ENCODE data around the gene MACO1. TPM values are rescaled to one million over a fixed set of nuclear protein-coding genes. Genes with fewer than 3 reads are reported as not detected.

Gene MACO1
- total RNA-seq, 1 experiment from 2014 or later, result 31.4 TPM

DNA sequence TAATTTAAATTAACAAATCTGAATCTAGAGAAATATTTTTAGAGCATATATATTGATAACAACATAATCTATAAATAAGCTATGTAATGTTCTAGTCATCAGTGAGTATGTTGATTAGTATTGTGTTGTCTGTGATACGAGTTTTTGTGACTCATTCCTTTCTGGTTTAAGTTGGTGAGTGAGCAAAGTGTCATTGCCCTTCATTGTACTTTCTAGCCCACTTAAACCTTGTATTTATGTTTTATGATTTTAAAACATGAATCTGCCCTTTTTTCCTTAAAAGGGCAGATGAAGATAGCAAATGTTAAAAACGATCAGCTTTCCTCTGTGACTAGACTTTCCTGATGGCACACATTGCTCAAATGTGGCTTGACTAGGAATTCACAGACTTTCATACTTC is 38.5 kb downstream of the MACO1 start:
- H3K36me3 ChIP-seq (ENCODE audit: insufficient read depth, low read length), result peaks cover 7% of the 10 kb centered on the region; the same call in 1 of the 2 replicates
- no peaks in the 10 kb centered on the region for H3K9me2 ChIP-seq (replicated peaks; ENCODE audit: insufficient read depth, low read length)
- no peak for DNase-seq
- H3K4me1 ChIP-seq (ENCODE audit: low read length), result peaks cover 66% of the 10 kb centered on the region
- H2AFZ ChIP-seq (ENCODE audit: low read length), result no peak overlapping the region
- no peaks in the 10 kb centered on the region for H3K27me3 ChIP-seq (ENCODE audit: low read length)
- H4K20me1 ChIP-seq (ENCODE audit: insufficient read depth, low read depth, low read length), result no peaks in the 10 kb centered on the region
- H3K4me3 ChIP-seq (ENCODE audit: low read length), result no peak overlapping the region
- peaks cover 86% of the 10 kb centered on the region for H3K79me2 ChIP-seq (ENCODE audit: low read length)
- H3K9me3 ChIP-seq (ENCODE audit: low read length), result no peaks in the 10 kb centered on the region
- no peak overlapping the region for H3K9ac ChIP-seq (ENCODE audit: low read length)
- no peak overlapping the region for H3K4me2 ChIP-seq (ENCODE audit: low read depth, low read length, poor library complexity, severe bottlenecking)
- H3K27ac ChIP-seq (ENCODE audit: low read length), result peak overlapping the region; percentile 49

GRCh38 chr1:25472471-25472870 is 41.8 kb downstream of the MACO1 start:
- Histone ChIP-seq H3K27me3 (ENCODE audit: low read length) (no peaks in the 10 kb centered on the region), H3K4me1 (ENCODE audit: low read length) (peaks cover 84% of the 10 kb centered on the region)

DNA sequence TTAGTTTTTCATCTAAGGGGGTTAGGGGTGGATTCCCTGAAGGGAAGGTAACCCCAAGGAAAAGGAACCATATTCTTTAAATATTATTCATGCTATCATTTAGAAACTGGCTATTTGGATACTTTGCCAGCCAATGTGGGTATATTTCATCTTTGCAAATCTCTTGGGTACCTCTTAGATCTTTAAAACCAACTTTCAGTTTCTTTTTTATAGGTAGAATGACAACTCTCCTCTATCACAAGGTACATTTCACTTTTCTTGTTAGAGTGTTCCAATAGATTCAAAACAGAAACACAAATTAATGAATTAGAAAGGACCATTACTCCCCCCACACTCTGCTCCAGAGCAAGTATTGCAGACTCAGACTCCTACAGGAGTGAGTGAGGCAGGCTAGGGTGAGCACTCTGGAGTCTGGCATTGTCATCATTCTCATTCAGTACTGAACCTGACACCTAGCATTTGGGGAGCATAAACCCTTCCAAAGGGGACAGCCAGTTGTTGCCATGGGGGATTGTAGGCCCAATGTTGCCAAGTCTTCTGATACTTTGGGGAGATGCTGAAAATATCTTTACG is 43.0 kb downstream of the MACO1 start:
- H3K4me2 ChIP-seq (ENCODE audit: low read depth, low read length, poor library complexity, severe bottlenecking), result peak overlapping the region; percentile 48
- H3K27ac ChIP-seq (ENCODE audit: low read length), result peak overlapping the region; percentile 87
- peaks cover 85% of the 10 kb centered on the region for H3K4me1 ChIP-seq (ENCODE audit: low read length)
- no peaks in the 10 kb centered on the region for H3K27me3 ChIP-seq (ENCODE audit: low read length)
- no peak overlapping the region for H2AFZ ChIP-seq (ENCODE audit: low read length)
- peak overlapping the region; percentile 54 for H3K9ac ChIP-seq (ENCODE audit: low read length)
- H3K9me3 ChIP-seq (ENCODE audit: low read length), result no peaks in the 10 kb centered on the region
- H4K20me1 ChIP-seq (ENCODE audit: insufficient read depth, low read depth, low read length), result no peaks in the 10 kb centered on the region
- no peak for DNase-seq
- peaks cover 4% of the 10 kb centered on the region; the same call in 1 of the 2 replicates for H3K36me3 ChIP-seq (ENCODE audit: insufficient read depth, low read length)
- H3K4me3 ChIP-seq (ENCODE audit: low read length), result peak overlapping the region; percentile 52
- no peaks in the 10 kb centered on the region for H3K9me2 ChIP-seq (replicated peaks; ENCODE audit: insufficient read depth, low read length)
- peaks cover 72% of the 10 kb centered on the region for H3K79me2 ChIP-seq (ENCODE audit: low read length)

More at GRCh38 chr1:25472471-25472870, 41.8 kb downstream of the MACO1 start:
- peak overlapping the region; percentile 52 for H3K4me3 ChIP-seq (ENCODE audit: low read length)
- peak overlapping the region; percentile 87 for H3K27ac ChIP-seq (ENCODE audit: low read length)
- H3K79me2 ChIP-seq (ENCODE audit: low read length), result peaks cover 74% of the 10 kb centered on the region
- H2AFZ ChIP-seq (ENCODE audit: low read length), result no peak overlapping the region
- DNase-seq, result peak; percentile 67
- peak overlapping the region; percentile 48 for H3K4me2 ChIP-seq (ENCODE audit: low read depth, low read length, poor library complexity, severe bottlenecking)
- no peaks in the 10 kb centered on the region for H3K9me3 ChIP-seq (ENCODE audit: low read length)
- H3K36me3 ChIP-seq (ENCODE audit: insufficient read depth, low read length), result peaks cover 4% of the 10 kb centered on the region; the same call in 1 of the 2 replicates
- no peaks in the 10 kb centered on the region for H3K9me2 ChIP-seq (replicated peaks; ENCODE audit: insufficient read depth, low read length)
- H4K20me1 ChIP-seq (ENCODE audit: insufficient read depth, low read depth, low read length), result no peaks in the 10 kb centered on the region
- peak overlapping the region; percentile 54 for H3K9ac ChIP-seq (ENCODE audit: low read length)

DNA sequence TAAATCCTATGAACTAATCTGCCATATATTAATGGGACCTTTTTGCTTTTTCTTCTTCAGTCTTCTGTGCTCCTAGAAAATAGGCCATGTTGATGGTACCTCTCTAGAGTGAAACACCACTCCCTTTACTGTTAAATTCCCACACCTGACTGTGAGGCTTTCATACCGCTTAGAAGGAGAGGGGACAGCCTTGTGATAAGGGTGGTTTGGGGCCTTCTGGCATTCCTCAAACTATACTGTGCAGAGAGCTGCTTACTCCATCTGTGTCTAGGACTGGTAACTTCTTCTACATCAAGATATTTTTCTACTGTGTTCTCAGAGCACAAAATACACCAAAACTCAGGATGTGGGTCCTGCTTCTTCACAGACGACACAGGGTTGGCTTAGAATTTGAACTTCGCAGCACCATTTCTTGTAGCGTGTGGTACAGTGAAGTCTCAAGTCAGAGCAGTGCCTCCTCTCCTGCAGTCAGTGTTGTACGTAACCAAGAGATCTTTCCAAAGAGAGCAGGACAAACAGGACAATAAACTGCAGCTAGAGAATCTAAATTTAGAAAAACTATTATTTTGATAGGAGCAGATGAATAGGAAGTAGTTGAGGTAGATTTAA is 43.8 kb downstream of the MACO1 start:
- peaks cover 4% of the 10 kb centered on the region; the same call in 1 of the 2 replicates for H3K36me3 ChIP-seq (ENCODE audit: insufficient read depth, low read length)
- H3K9me2 ChIP-seq (replicated peaks; ENCODE audit: insufficient read depth, low read length), result no peaks in the 10 kb centered on the region
- H4K20me1 ChIP-seq (ENCODE audit: insufficient read depth, low read depth, low read length), result no peaks in the 10 kb centered on the region
- H3K9me3 ChIP-seq (ENCODE audit: low read length), result no peaks in the 10 kb centered on the region
- H3K9ac ChIP-seq (ENCODE audit: low read length), result peak overlapping the region; percentile 54; the same call in 1 of the 2 replicates
- H3K4me1 ChIP-seq (ENCODE audit: low read length), result peaks cover 88% of the 10 kb centered on the region
- H3K4me3 ChIP-seq (ENCODE audit: low read length), result no peak overlapping the region
- no peak for DNase-seq
- H3K27me3 ChIP-seq (ENCODE audit: low read length), result no peaks in the 10 kb centered on the region
- H2AFZ ChIP-seq (ENCODE audit: low read length), result no peak overlapping the region
- H3K4me2 ChIP-seq (ENCODE audit: low read depth, low read length, poor library complexity, severe bottlenecking), result peak overlapping the region; percentile 48
- H3K79me2 ChIP-seq (ENCODE audit: low read length), result peaks cover 72% of the 10 kb centered on the region
- H3K27ac ChIP-seq (ENCODE audit: low read length), result peak overlapping the region; percentile 87

DNA sequence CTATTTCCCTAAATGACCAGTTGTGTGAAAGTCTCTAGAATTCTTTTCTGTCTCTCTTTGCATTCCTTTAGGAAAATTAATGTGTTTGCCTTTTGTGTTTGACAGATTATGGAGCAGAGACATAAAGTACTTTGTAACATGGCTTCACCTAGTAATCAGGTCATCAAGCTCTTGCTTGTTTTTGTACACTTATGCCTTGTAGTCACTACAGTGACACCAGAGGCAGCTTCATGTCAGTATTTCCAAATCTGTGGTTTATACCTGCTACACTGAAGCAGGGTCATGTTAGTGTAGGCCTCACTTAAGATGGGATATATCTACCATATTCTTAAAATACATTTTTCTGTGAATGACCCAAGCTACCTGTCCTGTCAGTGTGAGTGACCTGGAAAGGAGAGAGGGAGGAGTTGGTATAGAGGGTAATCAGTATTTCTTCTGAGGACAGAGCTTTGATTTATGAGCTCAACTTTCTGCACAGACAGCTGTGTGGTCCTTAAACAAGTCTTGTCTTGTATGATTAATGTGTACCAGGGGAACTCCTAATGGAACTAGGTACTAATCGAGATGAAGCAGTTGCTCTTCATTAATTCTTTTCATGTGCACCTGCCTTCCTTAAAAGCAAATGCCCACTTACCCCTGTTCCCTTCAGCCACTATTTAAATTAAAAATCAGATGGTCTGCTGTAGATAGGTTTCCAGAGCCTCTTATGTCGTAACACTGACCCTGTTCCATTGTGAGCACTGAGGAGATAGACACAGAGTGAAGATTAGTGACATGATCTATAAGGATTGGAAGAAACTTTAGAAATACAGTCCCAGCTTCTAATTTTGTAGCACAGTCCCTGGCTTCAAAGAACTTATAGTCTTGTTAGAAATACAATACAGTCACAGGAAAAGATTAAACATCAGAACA is 45.7 kb downstream of the MACO1 start:
- H3K4me1 ChIP-seq (ENCODE audit: low read length), result peaks cover 99% of the 10 kb centered on the region
- H3K9me2 ChIP-seq (replicated peaks; ENCODE audit: insufficient read depth, low read length), result no peaks in the 10 kb centered on the region
- H2AFZ ChIP-seq (ENCODE audit: low read length), result no peak overlapping the region
- H3K4me2 ChIP-seq (ENCODE audit: low read depth, low read length, poor library complexity, severe bottlenecking), result peak overlapping the region; percentile 48
- H3K27me3 ChIP-seq (ENCODE audit: low read length), result no peaks in the 10 kb centered on the region
- H4K20me1 ChIP-seq (ENCODE audit: insufficient read depth, low read depth, low read length), result no peaks in the 10 kb centered on the region
- peak overlapping the region; percentile 23 for H3K4me3 ChIP-seq (ENCODE audit: low read length)
- H3K79me2 ChIP-seq (ENCODE audit: low read length), result peaks cover 75% of the 10 kb centered on the region
- H3K9ac ChIP-seq (ENCODE audit: low read length), result peak overlapping the region; percentile 22; the same call in 1 of the 2 replicates
- no peaks in the 10 kb centered on the region for H3K9me3 ChIP-seq (ENCODE audit: low read length)
- no peaks in the 10 kb centered on the region for H3K36me3 ChIP-seq (ENCODE audit: insufficient read depth, low read length)
- peak overlapping the region; percentile 87 for H3K27ac ChIP-seq (ENCODE audit: low read length)
- peak; percentile 89 for DNase-seq

DNA sequence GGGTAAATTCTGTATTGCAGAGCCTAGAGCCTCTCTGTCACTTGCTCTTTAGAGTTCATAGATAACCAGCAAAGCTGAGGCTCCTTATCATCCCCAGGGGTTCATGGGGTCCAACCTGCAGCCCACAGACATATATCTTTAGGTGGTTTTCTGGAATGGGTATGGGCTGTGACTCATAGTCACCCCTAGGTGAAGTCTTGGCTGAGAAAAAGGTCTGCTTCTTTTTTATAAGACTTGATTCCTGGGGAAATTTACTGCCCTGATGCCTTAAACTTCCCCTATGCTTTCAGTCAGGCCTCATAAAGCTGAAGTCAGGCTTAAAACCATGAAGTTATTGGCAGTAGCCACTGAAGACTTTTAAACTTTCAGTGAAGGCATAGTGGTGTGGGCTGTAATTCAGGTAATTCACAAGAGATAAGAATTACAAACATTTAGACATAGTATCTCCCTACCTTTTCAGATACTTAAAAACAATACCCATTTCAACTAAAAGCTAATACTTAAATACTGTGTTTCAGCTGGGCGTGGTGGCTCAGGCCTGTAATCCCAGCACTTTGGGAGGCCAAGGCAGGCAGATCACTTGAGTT is 46.8 kb downstream of the MACO1 start:
- peaks cover 78% of the 10 kb centered on the region for H3K79me2 ChIP-seq (ENCODE audit: low read length)
- no peaks in the 10 kb centered on the region for H3K27me3 ChIP-seq (ENCODE audit: low read length)
- H3K4me1 ChIP-seq (ENCODE audit: low read length), result peaks cover 99% of the 10 kb centered on the region
- H2AFZ ChIP-seq (ENCODE audit: low read length), result no peak overlapping the region
- peak overlapping the region; percentile 87 for H3K27ac ChIP-seq (ENCODE audit: low read length)
- no peaks in the 10 kb centered on the region for H3K9me2 ChIP-seq (replicated peaks; ENCODE audit: insufficient read depth, low read length)
- H3K9me3 ChIP-seq (ENCODE audit: low read length), result no peaks in the 10 kb centered on the region
- H3K4me2 ChIP-seq (ENCODE audit: low read depth, low read length, poor library complexity, severe bottlenecking), result peak overlapping the region; percentile 48
- H3K4me3 ChIP-seq (ENCODE audit: low read length), result peak overlapping the region; percentile 23
- H3K9ac ChIP-seq (ENCODE audit: low read length), result peak overlapping the region; percentile 22; the same call in 1 of the 2 replicates
- no peaks in the 10 kb centered on the region for H3K36me3 ChIP-seq (ENCODE audit: insufficient read depth, low read length)
- no peak for DNase-seq
- H4K20me1 ChIP-seq (ENCODE audit: insufficient read depth, low read depth, low read length), result no peaks in the 10 kb centered on the region

DNA sequence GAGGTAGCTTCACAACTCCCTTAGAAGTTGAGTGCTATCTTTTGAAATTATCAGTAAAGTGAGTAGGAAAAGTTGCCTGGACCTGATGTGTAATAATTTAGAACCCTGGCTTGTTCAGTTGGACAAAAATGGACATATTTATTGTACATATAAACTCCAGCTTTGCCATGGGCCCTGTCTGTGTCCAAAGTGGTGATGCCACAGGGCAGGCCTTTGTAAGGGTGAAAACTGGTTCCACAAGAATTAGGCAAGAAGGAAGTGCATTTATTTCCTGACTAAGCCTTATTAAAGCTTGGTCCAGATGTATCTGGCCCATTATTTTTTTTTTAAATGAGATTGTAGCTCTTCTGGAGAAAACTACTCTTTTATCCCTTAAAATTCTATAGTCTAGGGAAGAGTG is 47.9 kb downstream of the MACO1 start:
- H3K79me2 ChIP-seq (ENCODE audit: low read length), result peaks cover 75% of the 10 kb centered on the region

More for the DNA sequence above, 47.9 kb downstream of the MACO1 start:
- H3K27me3 ChIP-seq (ENCODE audit: low read length), result no peaks in the 10 kb centered on the region
- no peak for DNase-seq
- no peaks in the 10 kb centered on the region for H3K9me3 ChIP-seq (ENCODE audit: low read length)
- no peaks in the 10 kb centered on the region for H4K20me1 ChIP-seq (ENCODE audit: insufficient read depth, low read depth, low read length)
- no peak overlapping the region for H3K4me3 ChIP-seq (ENCODE audit: low read length)
- H2AFZ ChIP-seq (ENCODE audit: low read length), result no peak overlapping the region
- peak overlapping the region; percentile 87 for H3K27ac ChIP-seq (ENCODE audit: low read length)
- peak overlapping the region; percentile 6; the same call in 1 of the 2 replicates for H3K9ac ChIP-seq (ENCODE audit: low read length)
- H3K36me3 ChIP-seq (ENCODE audit: insufficient read depth, low read length), result 0 out of 2 replicates have a peak, but pooled peaks cover 2% of the 10 kb centered on the region
- H3K4me2 ChIP-seq (ENCODE audit: low read depth, low read length, poor library complexity, severe bottlenecking), result peak overlapping the region; percentile 15
- peaks cover 97% of the 10 kb centered on the region for H3K4me1 ChIP-seq (ENCODE audit: low read length)
- no peaks in the 10 kb centered on the region for H3K9me2 ChIP-seq (replicated peaks; ENCODE audit: insufficient read depth, low read length)

Data from Karpas-422 (cell line).